Putamen (tissue), 1 donor: ENCODE measurements around the gene BGN.

Experiments used
- DNase-seq: peaks from one replicate; pipeline ENCODE4 v3.0.0-alpha.2; 2016; ENCODE audit warnings: low spot score

The BGN gene

GRCh38 chrX:153530411-153531129 is 35.8 kb downstream of the BGN start:
- no peak for DNase-seq

- DNase-seq, result no peak
Measured at GRCh38 chrX:153533091-153533490, 38.3 kb downstream of the BGN start.

GRCh38 chrX:153537080-153537479 is 42.3 kb downstream of the BGN start:
- no peak for DNase-seq

- DNase-seq, result no peak
Measured at GRCh38 chrX:153537526-153538295, 42.9 kb downstream of the BGN start.

GRCh38 chrX:153538424-153538823 is 43.6 kb downstream of the BGN start:
- DNase-seq, result no peak

GRCh38 chrX:153539171-153539978 is 44.6 kb downstream of the BGN start:
- peak; percentile 36 for DNase-seq

GRCh38 chrX:153539979-153540358 is 45.2 kb downstream of the BGN start:
- DNase-seq, result no peak

GRCh38 chrX:153544727-153545126 is 49.9 kb downstream of the BGN start:
- DNase-seq, result no peak

- DNase-seq, result no peak
Measured at GRCh38 chrX:153546386-153546785, 51.6 kb downstream of the BGN start.

- no peak for DNase-seq
Measured at GRCh38 chrX:153547195-153547594, 52.4 kb downstream of the BGN start.

- DNase-seq, result no peak
Measured at GRCh38 chrX:153549231-153549630, 54.5 kb downstream of the BGN start.

- DNase-seq, result no peak
Measured at GRCh38 chrX:153549807-153550206, 55.0 kb downstream of the BGN start.

- DNase-seq, result no peak
Measured at GRCh38 chrX:153551135-153551534, 56.4 kb downstream of the BGN start.

GRCh38 chrX:153554519-153555167 is 59.9 kb downstream of the BGN start:
- peak; percentile 76 for DNase-seq

- DNase-seq, result no peak
Measured at GRCh38 chrX:153556767-153557166, 62.0 kb downstream of the BGN start.

GRCh38 chrX:153557618-153558355 is 63.0 kb downstream of the BGN start:
- no peak for DNase-seq
